Caco-2 (cell line): ENCODE results near the gene GORAB. TPM values are rescaled to one million over a fixed set of nuclear protein-coding genes. Genes with fewer than 3 reads are reported as not detected.

Experiments used
- BruUV-seq: library from RNA; stranded (reverse); fragments of 400-500 nt; replicated peaks from 2 replicates; lab custom pipeline; 2021; lab: Mats Ljungman, UMichigan
- CTCF ChIA-PET: fragments of 300-600 bp; sonication (Branson Sonifier 250); formaldehyde crosslinking; loops from one replicate; lab custom pipeline; 2022; ENCODE audit warnings: antibody characterized with exemption; lab: Charles Lee
- POLR2A ChIA-PET: fragments of 300-600 bp; sonication (Branson Sonifier 250); formaldehyde crosslinking; loops from one replicate; lab custom pipeline; 2022; ENCODE audit warnings: antibody characterized with exemption; lab: Charles Lee
- DNase-seq, 2 experiments: peaks; one replicate each; pipeline versions ENCODE4 v3.0.0 to v3.0.0-alpha.2; 2020 to 2022
- H3K27me3 ChIP-seq: replicated peaks from 2 replicates; pipeline ENCODE4 v1.6.0; 2011; ENCODE audit warnings: low read length; ENCODE audit not compliant: control insufficient read depth, insufficient read depth
- H3K36me3 ChIP-seq: 2 replicates; pipeline ENCODE4 v1.5.1; 2011; ENCODE audit warnings: low read length; ENCODE audit not compliant: control insufficient read depth, insufficient read depth
- H3K4me1 ChIP-seq: fragments of 250-450 bp; sonication (Bioruptor Pico); 2 replicates; pipeline ENCODE4 v1.5.1; 2020; ENCODE audit warnings: mild to moderate bottlenecking
- H3K4me3 ChIP-seq: 2 replicates; pipeline ENCODE4 v1.5.1; 2011; ENCODE audit warnings: low read depth, mild to moderate bottlenecking, control low read depth, low read length
- H3K9me3 ChIP-seq: fragments of 250-450 bp; sonication (Bioruptor Pico); 2 replicates; pipeline ENCODE4 v1.5.1; 2020; ENCODE audit warnings: mild to moderate bottlenecking, moderate library complexity
- H3K27ac Mint-ChIP-seq: one replicate; pipeline ENCODE4 v1.8.0; 2022; ENCODE audit warnings: mixed read lengths; ENCODE audit not compliant: unreplicated experiment
- H3K27me3 Mint-ChIP-seq: one replicate; pipeline ENCODE4 v1.8.0; 2022; ENCODE audit warnings: mixed read lengths; ENCODE audit not compliant: insufficient read depth, unreplicated experiment
- H3K36me3 Mint-ChIP-seq: one replicate; pipeline ENCODE4 v1.8.0; 2022; ENCODE audit warnings: mild to moderate bottlenecking, mixed read lengths; ENCODE audit not compliant: insufficient read depth, unreplicated experiment
- H3K4me1 Mint-ChIP-seq: one replicate; pipeline ENCODE4 v1.8.0; 2022; ENCODE audit warnings: low read depth, mixed read lengths; ENCODE audit not compliant: unreplicated experiment
- H3K4me3 Mint-ChIP-seq: one replicate; pipeline ENCODE4 v1.8.0; 2022; ENCODE audit warnings: mild to moderate bottlenecking, moderate library complexity, mixed read lengths; ENCODE audit not compliant: unreplicated experiment
- H3K9me3 Mint-ChIP-seq: one replicate; pipeline ENCODE4 v1.8.0; 2022; ENCODE audit warnings: mixed read lengths; ENCODE audit not compliant: unreplicated experiment
- intact Hi-C: fragments of 100-400 bp; cut with micrococcal nuclease; formaldehyde crosslinking; loops from one replicate; pipeline ENCODE4 v1.10.0; 2022; ENCODE audit not compliant: unreplicated experiment
- total RNA-seq: library from RNA; stranded (reverse); gene quantifications from 2 replicates; pipeline ENCODE4 v1.2.3, GENCODE V29; 2022
- TF ChIP-seq, protein P1 (sequence below), 2 experiments: fragments of 200-600 bp in 1 of 2; IDR thresholded peaks; 1 replicate in 1 of 2; 2 replicates in 1 of 2; pipeline versions ENCODE4 v1.5.1 to v1.8.0; 2011 to 2022; ENCODE audit warnings: antibody characterized with exemption in 1 of 2, control low read depth in 1 of 2, inconsistent platforms in 1 of 2, low read depth in 1 of 2, low read length in 1 of 2, mild to moderate bottlenecking in 1 of 2, moderate library complexity in 1 of 2; ENCODE audit not compliant: insufficient read depth in 1 of 2, severe bottlenecking in 1 of 2, unreplicated experiment in 1 of 2

Gene GORAB
- total RNA-seq, 1 experiment from 2014 or later = 11.0 TPM

DNA sequence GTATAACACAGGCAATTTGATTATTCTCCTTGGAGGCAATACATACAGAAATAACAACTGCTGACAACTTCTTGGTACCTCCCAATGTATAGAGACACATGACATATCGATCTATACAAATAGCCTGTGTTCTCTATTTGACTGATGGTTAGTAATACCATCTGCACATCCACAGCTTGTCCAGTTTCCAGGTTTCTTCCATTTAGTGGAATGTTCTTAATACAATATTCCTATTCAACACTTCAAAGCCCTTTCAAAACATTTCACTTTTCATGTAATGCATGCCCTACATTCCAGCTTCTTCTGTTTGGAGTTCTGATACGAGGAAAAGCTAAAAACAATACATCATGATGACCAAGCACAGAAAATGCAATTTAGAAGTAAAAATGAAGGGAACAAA is 37.0 kb upstream of the GORAB start:
- Mint-ChIP-seq H3K27ac (no peak overlapping the region), H3K9me3 (no peaks in the 10 kb centered on the region), H3K27me3 (no peaks in the 10 kb centered on the region), H3K4me3 (no peak overlapping the region), H3K36me3 (no peaks in the 10 kb centered on the region), H3K4me1 (no peaks in the 10 kb centered on the region)
- DNase-seq = no peak
- CTCF ChIA-PET = interaction anchor here (0.7 kb wide), 1 partner anchor 512 kb away, joined by 3 read pairs; no protein-coding TSS in a partner anchor
- TF ChIP-seq, protein P1, sequence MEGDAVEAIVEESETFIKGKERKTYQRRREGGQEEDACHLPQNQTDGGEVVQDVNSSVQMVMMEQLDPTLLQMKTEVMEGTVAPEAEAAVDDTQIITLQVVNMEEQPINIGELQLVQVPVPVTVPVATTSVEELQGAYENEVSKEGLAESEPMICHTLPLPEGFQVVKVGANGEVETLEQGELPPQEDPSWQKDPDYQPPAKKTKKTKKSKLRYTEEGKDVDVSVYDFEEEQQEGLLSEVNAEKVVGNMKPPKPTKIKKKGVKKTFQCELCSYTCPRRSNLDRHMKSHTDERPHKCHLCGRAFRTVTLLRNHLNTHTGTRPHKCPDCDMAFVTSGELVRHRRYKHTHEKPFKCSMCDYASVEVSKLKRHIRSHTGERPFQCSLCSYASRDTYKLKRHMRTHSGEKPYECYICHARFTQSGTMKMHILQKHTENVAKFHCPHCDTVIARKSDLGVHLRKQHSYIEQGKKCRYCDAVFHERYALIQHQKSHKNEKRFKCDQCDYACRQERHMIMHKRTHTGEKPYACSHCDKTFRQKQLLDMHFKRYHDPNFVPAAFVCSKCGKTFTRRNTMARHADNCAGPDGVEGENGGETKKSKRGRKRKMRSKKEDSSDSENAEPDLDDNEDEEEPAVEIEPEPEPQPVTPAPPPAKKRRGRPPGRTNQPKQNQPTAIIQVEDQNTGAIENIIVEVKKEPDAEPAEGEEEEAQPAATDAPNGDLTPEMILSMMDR (IDR thresholded peaks at IDR 0.05; ENCODE audit: insufficient read depth in 1 of 2, low read depth in 1 of 2, low read length in 1 of 2, severe bottlenecking in 1 of 2, unreplicated experiment in 1 of 2) = no peak
- H3K9me3 ChIP-seq = no peaks in the 10 kb centered on the region
- BruUV-seq = no TSS peak
- intact Hi-C loops = no loop called here
- POLR2A ChIA-PET = no interaction called here
- H3K27me3 ChIP-seq = no peaks in the 10 kb centered on the region
- no peaks in the 10 kb centered on the region for H3K36me3 ChIP-seq
- H3K4me3 ChIP-seq = no peak overlapping the region
- no peaks in the 10 kb centered on the region for H3K4me1 ChIP-seq

DNA sequence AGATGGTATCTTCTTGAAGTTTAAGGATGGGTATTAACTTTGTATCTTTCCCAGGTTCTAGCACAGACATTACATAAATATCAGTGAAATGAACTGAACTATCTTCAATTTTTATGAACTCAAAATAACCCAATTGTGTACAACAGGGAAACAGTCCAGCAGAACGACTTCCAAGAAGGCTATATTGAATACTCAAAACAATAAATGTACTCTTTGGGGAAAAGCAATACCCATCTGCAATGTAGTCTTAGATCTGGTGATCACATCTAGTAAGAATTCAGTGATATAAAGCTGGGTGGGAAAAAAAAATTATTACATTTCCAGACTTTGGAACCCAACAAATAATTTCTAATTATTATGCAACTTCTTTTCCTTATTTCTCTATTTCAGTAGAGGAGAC is 33.1 kb upstream of the GORAB start:
- no peaks in the 10 kb centered on the region for H3K27me3 ChIP-seq
- H3K27me3 Mint-ChIP-seq = peaks cover 3% of the 10 kb centered on the region
- POLR2A ChIA-PET = no interaction called here
- no peaks in the 10 kb centered on the region for H3K36me3 ChIP-seq
- H3K9me3 ChIP-seq = no peaks in the 10 kb centered on the region
- H3K4me3 ChIP-seq = no peak overlapping the region
- H3K36me3 Mint-ChIP-seq = no peaks in the 10 kb centered on the region
- no TSS peak for BruUV-seq
- intact Hi-C loops = no loop called here
- TF ChIP-seq, protein P1 (IDR thresholded peaks at IDR 0.05; ENCODE audit: insufficient read depth in 1 of 2, low read depth in 1 of 2, low read length in 1 of 2, severe bottlenecking in 1 of 2, unreplicated experiment in 1 of 2) = no peak
- H3K4me1 ChIP-seq = no peaks in the 10 kb centered on the region
- H3K4me3 Mint-ChIP-seq = no peak overlapping the region
- no peaks in the 10 kb centered on the region for H3K9me3 Mint-ChIP-seq
- H3K4me1 Mint-ChIP-seq = peaks cover 10% of the 10 kb centered on the region
- DNase-seq = no peak
- H3K27ac Mint-ChIP-seq = no peak overlapping the region
- CTCF ChIA-PET = no interaction called here

DNA sequence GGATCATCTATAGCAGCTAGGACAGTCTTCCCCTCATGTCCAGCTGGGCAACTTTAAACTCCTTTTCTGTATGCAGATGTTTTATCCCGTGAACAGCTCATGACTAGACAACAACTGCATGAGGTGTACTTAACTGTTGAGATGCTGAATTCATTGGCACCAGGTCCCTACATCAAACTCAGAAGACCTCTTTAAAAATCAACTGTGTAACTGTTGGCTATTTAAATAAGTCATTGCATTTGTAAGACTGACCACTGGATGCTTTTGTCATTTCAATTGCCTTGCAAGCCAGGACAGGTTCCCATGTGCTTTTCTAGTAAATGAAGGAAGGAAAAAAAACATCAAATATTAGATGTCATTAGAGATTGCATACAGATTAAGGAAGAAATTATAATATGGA is 28.3 kb upstream of the GORAB start:
- Histone ChIP-seq H3K4me3 (no peak overlapping the region), H3K27me3 (no peaks in the 10 kb centered on the region), H3K36me3 (no peaks in the 10 kb centered on the region), H3K9me3 (no peaks in the 10 kb centered on the region), H3K4me1 (no peaks in the 10 kb centered on the region)
- TF ChIP-seq, protein P1 (IDR thresholded peaks at IDR 0.05; ENCODE audit: insufficient read depth in 1 of 2, low read depth in 1 of 2, low read length in 1 of 2, severe bottlenecking in 1 of 2, unreplicated experiment in 1 of 2) = no peak
- Mint-ChIP-seq H3K4me3 (no peak overlapping the region), H3K27me3 (peaks cover 9% of the 10 kb centered on the region), H3K36me3 (no peaks in the 10 kb centered on the region), H3K4me1 (peaks cover 10% of the 10 kb centered on the region), H3K27ac (no peak overlapping the region), H3K9me3 (no peaks in the 10 kb centered on the region)
- no TSS peak for BruUV-seq
- POLR2A ChIA-PET = no interaction called here
- intact Hi-C loops = no loop called here
- CTCF ChIA-PET = no interaction called here
- no peak for DNase-seq
